ENCODE measurements around the gene GRXCR1. TPM values are rescaled to one million over a fixed set of nuclear protein-coding genes. Genes with fewer than 3 reads are reported as not detected.

GRXCR1 gene
- total RNA-seq, 1 experiment from 2014 or later: not detected

GRCh38 chr4:43048570-43048969 is 156.1 kb downstream of the GRXCR1 start:
- H3K9me3 Mint-ChIP-seq: peaks cover 9% of the 10 kb centered on the region
- TF ChIP-seq CTCF (IDR thresholded peaks at IDR 0.05) (peak; percentile 22; the same call in 1 of the 2 replicates), FOXP4 (CRISPR knock-in tag; IDR thresholded peaks at IDR 0.05) (no peak)
- CTCF ChIA-PET: interaction anchor here (0.8 to 2.0 kb wide), 8 partner anchors 8 to 1535 kb away, joined by 3 to 7 read pairs (median 3); no protein-coding TSS in a partner anchor

GRCh38 chr4:43049326-43049725 is 156.8 kb downstream of the GRXCR1 start:
- Mint-ChIP-seq H3K4me1 (peaks cover 3% of the 10 kb centered on the region; the same call in 1 of the 2 replicates), H3K4me3 (no peak overlapping the region), H3K27ac (no peak overlapping the region), H3K9me3 (peaks cover 13% of the 10 kb centered on the region), H3K27me3 (ENCODE audit: low read depth) (no peaks in the 10 kb centered on the region), H3K36me3 (no peaks in the 10 kb centered on the region; the same call in 1 of the 2 replicates)
- ATAC-seq: no peak
- no peak for TF ChIP-seq ATF2 (CRISPR knock-in tag; IDR thresholded peaks at IDR 0.05; ENCODE audit: borderline replicate concordance, low read depth)
- CTCF ChIA-PET: interaction anchor here (0.8 to 2.0 kb wide), 5 partner anchors 9 to 1534 kb away, joined by 3 to 7 read pairs (median 3); no protein-coding TSS in a partner anchor
- POLR2A ChIA-PET: no interaction called here
- no peak for DNase-seq (ENCODE audit: low spot score)

More at GRCh38 chr4:43048570-43048969, 156.1 kb downstream of the GRXCR1 start:
- no peak for DNase-seq (ENCODE audit: low spot score)
- Mint-ChIP-seq H3K4me1 (peaks cover 3% of the 10 kb centered on the region; the same call in 1 of the 2 replicates), H3K36me3 (no peaks in the 10 kb centered on the region; the same call in 1 of the 2 replicates), H3K27me3 (ENCODE audit: low read depth) (no peaks in the 10 kb centered on the region), H3K4me3 (no peak overlapping the region), H3K27ac (no peak overlapping the region)
- POLR2A ChIA-PET: no interaction called here
- ATAC-seq: peak; percentile 74

GRCh38 chr4:43066415-43066814 is 173.9 kb downstream of the GRXCR1 start:
- POLR2A ChIA-PET: no interaction called here
- Mint-ChIP-seq H3K36me3 (no peaks in the 10 kb centered on the region), H3K27ac (no peak overlapping the region), H3K4me1 (peaks cover 7% of the 10 kb centered on the region; the same call in 1 of the 2 replicates), H3K9me3 (peaks cover 10% of the 10 kb centered on the region), H3K27me3 (ENCODE audit: low read depth) (no peaks in the 10 kb centered on the region), H3K4me3 (no peak overlapping the region)
- ATAC-seq (no peak), DNase-seq (ENCODE audit: low spot score) (no peak)
- TF ChIP-seq ZNF423 (CRISPR knock-in tag; IDR thresholded peaks at IDR 0.05) (no peak), ETV6 (CRISPR knock-in tag; IDR thresholded peaks at IDR 0.05) (no peak), E2F5 (CRISPR knock-in tag; IDR thresholded peaks at IDR 0.05) (no peak), MAX (CRISPR knock-in tag; IDR thresholded peaks at IDR 0.05) (no peak), ZNF671 (CRISPR knock-in tag; IDR thresholded peaks at IDR 0.05) (no peak), JUN (CRISPR knock-in tag; IDR thresholded peaks at IDR 0.05) (no peak), ZNF138 (CRISPR knock-in tag; conservative IDR thresholded peaks at IDR 0.05) (no peak), ZMAT4 (CRISPR knock-in tag; IDR thresholded peaks at IDR 0.05) (no peak), OVOL2 (CRISPR knock-in tag; IDR thresholded peaks at IDR 0.05; ENCODE audit: borderline replicate concordance) (no peak), MYBL2 (CRISPR knock-in tag; IDR thresholded peaks at IDR 0.05) (no peak), CDX4 (CRISPR knock-in tag; IDR thresholded peaks at IDR 0.05; ENCODE audit: borderline replicate concordance) (no peak), ZSCAN18 (CRISPR knock-in tag; IDR thresholded peaks at IDR 0.05) (no peak), ZNF232 (CRISPR knock-in tag; IDR thresholded peaks at IDR 0.05) (no peak), RORB (CRISPR knock-in tag; IDR thresholded peaks at IDR 0.05) (no peak), ERG (CRISPR knock-in tag; IDR thresholded peaks at IDR 0.05) (no peak), FOXK1 (CRISPR knock-in tag; IDR thresholded peaks at IDR 0.05) (no peak), IRF2 (CRISPR knock-in tag; IDR thresholded peaks at IDR 0.05; ENCODE audit: borderline replicate concordance, low read depth) (no peak)
- CTCF ChIA-PET: no interaction called here
